Mucosa of stomach (tissue), 1 donor: ENCODE data around the gene C20orf204.

ENCODE experiments used
- H3K27me3 ChIP-seq: one replicate; pipeline ENCODE4 v1.7.0; 2013; ENCODE audit warnings: mild to moderate bottlenecking, low read length; ENCODE audit not compliant: control insufficient read depth, insufficient read depth
- H3K36me3 ChIP-seq: one replicate; pipeline ENCODE4 v1.7.0; 2013; ENCODE audit warnings: low read length; ENCODE audit not compliant: control insufficient read depth, insufficient read depth
- H3K4me1 ChIP-seq: one replicate; pipeline ENCODE4 v1.7.0; 2013; ENCODE audit warnings: mild to moderate bottlenecking, low read length; ENCODE audit not compliant: control insufficient read depth, insufficient read depth
- H3K4me3 ChIP-seq: one replicate; pipeline ENCODE4 v1.7.0; 2013; ENCODE audit warnings: low read length
- H3K9ac ChIP-seq: one replicate; pipeline ENCODE4 v1.7.0; 2013; ENCODE audit warnings: mild to moderate bottlenecking, low read length, moderate library complexity
- H3K9me3 ChIP-seq: one replicate; pipeline ENCODE4 v1.7.0; 2013; ENCODE audit warnings: mild to moderate bottlenecking, low read length, moderate library complexity; ENCODE audit not compliant: control insufficient read depth
- donor health status: Pancreatic carcinoma.

The C20orf204 gene

DNA sequence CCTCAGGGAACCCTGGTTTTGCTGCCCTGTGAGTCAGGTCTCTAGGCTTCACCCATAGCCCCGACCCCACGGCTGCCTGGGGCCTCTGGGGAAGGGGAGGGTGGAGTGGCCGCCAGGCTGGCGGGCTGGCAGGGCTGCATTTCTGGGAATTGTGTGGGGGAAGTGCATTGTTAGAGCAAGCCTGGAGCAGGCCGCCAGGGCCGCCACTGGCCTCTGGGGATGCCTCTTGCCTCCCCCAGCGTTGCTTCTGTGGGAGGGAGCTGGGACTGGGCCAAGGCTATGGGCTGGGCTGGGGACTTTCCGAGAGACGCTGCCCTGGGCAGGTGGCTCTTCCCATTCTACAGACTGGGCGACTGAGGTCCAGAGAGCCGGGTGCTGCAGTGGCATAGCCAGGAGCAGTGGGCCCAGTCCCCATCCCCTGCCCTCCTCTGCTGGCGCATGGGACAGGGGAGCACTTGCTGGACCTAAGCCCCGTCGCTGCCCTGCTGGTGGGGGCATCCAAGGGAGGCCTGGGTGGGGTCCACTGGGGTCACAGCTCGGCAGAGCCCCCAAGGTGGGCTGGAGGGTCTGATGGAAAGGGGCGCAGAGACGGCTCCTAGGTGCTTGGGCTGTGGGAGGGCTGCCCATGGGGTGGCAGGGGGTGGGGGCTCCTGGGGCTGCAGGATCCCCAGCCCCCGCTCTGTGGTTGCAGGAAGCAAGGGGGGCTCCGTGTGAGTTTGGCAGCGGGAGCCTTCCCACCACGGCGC, 20.1 kb downstream of the C20orf204 start:
- H3K4me3 ChIP-seq = no peak overlapping the region
- H3K36me3 ChIP-seq = no peaks in the 10 kb centered on the region
- H3K9ac ChIP-seq = no peak overlapping the region
- H3K9me3 ChIP-seq = no peaks in the 10 kb centered on the region
- peaks cover 13% of the 10 kb centered on the region for H3K4me1 ChIP-seq
- peaks cover 62% of the 10 kb centered on the region for H3K27me3 ChIP-seq

DNA sequence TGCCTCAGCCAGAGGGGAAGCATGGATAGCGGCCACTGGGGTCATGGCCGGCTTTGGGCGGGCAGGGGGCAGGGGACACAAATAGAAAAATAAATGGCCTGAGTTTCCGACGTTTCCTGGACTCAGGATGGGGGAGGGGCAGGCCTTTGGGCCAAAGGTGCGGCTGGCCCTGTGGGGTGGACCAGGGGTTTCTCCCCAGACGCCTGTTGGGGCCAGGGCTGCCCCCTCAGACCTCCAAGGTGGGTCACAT, 20.6 kb downstream of the C20orf204 start:
- Histone ChIP-seq H3K9ac (no peak overlapping the region), H3K27me3 (peaks cover 57% of the 10 kb centered on the region), H3K4me3 (no peak overlapping the region), H3K9me3 (no peaks in the 10 kb centered on the region), H3K36me3 (no peaks in the 10 kb centered on the region), H3K4me1 (peaks cover 13% of the 10 kb centered on the region)

DNA sequence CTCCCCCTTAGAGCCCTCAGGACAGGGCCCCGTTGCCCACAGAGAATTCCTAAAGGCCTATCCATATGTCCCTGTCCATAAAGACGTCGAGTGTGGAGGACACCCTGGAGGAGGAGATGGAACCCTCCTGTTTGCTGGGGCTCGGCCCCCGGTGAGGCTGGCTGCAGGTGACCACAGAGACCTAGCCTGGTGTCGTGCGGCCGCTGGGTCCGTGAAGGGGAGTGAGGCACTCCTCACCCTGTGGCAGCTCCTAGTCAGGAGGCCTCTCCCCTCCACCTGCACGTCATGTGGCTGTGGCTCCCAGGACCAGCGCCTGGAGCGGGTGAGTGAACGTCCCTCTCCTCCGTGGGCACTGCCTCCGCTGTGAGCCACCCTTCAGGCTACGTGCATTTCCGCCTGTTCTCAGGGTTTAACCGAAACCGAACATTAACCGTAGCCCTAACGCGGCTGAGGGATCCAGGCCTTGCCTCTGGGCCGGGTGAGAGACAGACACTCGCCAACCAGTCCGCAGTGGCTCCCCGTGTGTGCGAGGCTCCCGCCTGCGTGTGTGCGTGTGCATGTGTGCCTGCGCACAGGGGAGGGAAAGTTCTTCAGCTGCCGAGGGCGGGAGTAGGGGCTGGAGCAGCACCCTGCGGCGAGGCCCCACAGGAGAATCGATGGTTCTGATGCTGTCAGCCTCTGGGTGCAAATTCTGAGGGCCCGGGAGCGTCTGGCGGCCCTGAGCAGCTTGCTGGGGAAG, 21.1 kb downstream of the C20orf204 start:
- Histone ChIP-seq H3K36me3 (no peaks in the 10 kb centered on the region), H3K9ac (no peak overlapping the region), H3K27me3 (peaks cover 52% of the 10 kb centered on the region), H3K9me3 (no peaks in the 10 kb centered on the region), H3K4me3 (no peak overlapping the region), H3K4me1 (peaks cover 14% of the 10 kb centered on the region)

DNA sequence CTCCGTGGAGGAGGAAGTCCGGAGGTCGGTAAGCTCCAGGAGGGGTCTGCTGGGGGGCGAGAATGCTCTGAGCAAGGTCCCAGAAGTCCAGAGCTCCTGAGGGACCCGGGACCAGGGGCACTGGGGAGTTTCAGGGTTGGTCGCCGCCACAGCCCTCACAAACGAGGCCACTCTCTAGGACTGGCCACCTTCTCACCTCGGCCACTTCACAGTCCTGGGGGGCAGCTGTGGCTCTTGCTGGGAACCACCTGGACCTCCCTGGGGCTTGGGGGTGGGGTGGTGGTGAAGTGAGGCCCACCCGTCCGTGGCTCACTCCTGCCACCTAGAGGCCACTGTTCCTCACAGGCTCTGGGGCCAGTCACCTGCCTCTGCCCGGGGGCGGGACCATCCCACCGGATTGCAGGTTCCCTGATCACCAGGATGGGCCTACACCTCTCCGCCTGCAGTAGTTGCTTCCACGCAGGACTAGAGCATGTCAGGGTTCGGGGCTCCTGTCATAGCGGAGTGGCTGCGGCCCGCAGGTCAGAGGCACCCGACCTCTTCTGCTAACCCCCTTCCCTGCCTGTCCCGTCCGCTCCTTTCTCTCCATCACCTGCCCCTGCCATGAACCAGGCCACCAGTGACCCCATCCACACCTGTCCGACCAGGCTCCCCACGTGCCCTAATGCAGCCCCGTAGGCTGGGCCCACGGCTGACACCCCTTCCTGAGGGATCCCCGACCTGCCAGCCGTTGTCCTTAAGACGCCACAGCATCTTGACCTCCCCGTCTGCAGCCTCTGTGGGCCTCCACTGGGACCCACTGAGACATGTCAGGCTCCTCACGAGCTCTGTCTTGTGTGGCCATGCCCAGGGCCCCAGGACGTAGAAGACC, 21.9 kb downstream of the C20orf204 start:
- peaks cover 21% of the 10 kb centered on the region for H3K4me1 ChIP-seq
- H3K27me3 ChIP-seq = peaks cover 44% of the 10 kb centered on the region
- no peak overlapping the region for H3K4me3 ChIP-seq
- H3K9ac ChIP-seq = peak overlapping the region; percentile 14
- no peaks in the 10 kb centered on the region for H3K36me3 ChIP-seq
- no peaks in the 10 kb centered on the region for H3K9me3 ChIP-seq

DNA sequence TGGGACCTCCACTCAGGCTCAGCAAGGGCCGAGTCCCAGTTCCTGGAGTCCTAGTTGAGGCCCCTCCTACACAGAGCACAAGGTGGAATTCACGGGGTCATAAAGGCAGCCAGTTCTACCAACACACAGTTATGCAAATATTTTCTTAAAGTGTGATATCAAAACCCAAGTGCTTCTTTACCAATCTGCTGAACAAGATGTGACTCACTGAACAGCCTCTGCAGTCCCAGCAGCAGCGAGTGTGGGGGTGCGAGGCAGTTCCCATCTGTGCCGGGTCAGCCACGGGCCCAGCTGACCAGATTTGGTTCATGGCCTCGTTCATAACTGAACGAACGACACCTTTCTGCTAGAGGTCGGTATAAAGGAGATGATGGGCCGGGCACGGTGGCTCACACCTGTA, 22.6 kb downstream of the C20orf204 start:
- Histone ChIP-seq H3K36me3 (no peaks in the 10 kb centered on the region), H3K9me3 (no peaks in the 10 kb centered on the region), H3K9ac (peak overlapping the region; percentile 14), H3K27me3 (peaks cover 37% of the 10 kb centered on the region), H3K4me3 (no peak overlapping the region), H3K4me1 (peaks cover 23% of the 10 kb centered on the region)

DNA sequence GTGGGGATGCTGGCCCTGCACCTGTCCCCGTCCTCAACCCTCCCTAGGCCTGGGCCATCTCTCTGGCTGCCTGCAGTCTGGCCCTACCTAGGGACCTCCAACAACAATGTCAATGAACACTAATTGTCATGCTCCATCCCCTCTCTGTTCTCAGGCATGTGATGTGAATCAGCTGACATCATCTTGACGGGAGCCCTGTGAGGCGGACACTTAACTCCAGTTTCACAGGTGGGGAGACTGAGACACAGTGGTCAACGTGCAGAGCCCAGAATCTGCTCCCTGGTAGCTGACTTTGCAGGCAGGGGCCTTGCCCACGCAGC, 26.3 kb downstream of the C20orf204 start:
- Histone ChIP-seq H3K27me3 (peaks cover 4% of the 10 kb centered on the region), H3K4me3 (peak overlapping the region; percentile 25), H3K4me1 (peaks cover 44% of the 10 kb centered on the region), H3K9ac (peak overlapping the region; percentile 70), H3K36me3 (no peaks in the 10 kb centered on the region), H3K9me3 (no peaks in the 10 kb centered on the region)

DNA sequence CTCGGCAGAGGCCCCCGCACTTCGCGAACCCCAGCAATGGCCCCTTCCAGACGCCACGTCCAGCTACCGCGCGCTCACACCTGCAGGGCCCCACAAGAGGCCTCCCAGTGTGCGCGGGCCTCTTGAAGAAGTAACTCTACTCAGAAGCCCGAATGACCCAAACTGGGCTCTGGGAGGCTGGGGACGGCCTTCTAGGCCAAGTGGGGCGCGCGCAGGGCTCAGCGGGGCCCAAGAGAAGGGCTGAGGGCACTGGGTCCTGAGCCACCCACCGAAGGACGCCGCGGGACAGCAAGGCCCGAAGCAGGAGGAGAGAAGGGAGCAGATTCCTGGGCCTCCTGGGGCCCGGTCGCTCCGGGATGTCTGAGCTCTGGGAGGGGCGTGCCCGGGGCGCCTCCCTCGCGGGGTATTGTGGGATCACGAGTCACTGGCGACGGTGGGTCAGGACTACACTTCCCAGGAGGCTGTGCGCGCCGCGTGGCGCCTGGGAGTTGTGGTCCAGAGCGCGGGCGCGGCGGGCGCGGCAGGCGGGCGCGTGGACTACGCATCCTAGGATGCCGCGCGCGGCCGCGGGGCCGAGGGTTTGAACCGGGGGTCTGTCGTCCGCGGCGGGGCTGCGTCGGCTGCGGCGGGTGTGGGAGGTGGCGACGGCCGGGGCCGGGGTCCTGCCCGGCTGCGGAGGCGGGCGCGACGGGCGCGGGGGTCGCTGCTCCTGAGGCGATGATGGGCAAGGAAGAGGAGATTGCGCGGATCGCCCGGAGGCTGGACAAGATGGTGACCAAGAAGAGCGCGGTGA, 26.8 kb downstream of the C20orf204 start, which contains the start of gene TCEA2:
TSS of gene TCEA2 (plus strand) at position 603 of the 793 bp plus-strand sequence. CDS start at position 718, 115 bp downstream.
- Histone ChIP-seq H3K4me3 (peak within 1 kb of the TSS; percentile 56), H3K4me1 (peaks cover 38% of the 10 kb centered on the region), H3K27me3 (no peaks in the 10 kb centered on the region), H3K9me3 (no peaks in the 10 kb centered on the region), H3K9ac (peak within 1 kb of the TSS; percentile 70), H3K36me3 (no peaks in the 10 kb centered on the region)

DNA sequence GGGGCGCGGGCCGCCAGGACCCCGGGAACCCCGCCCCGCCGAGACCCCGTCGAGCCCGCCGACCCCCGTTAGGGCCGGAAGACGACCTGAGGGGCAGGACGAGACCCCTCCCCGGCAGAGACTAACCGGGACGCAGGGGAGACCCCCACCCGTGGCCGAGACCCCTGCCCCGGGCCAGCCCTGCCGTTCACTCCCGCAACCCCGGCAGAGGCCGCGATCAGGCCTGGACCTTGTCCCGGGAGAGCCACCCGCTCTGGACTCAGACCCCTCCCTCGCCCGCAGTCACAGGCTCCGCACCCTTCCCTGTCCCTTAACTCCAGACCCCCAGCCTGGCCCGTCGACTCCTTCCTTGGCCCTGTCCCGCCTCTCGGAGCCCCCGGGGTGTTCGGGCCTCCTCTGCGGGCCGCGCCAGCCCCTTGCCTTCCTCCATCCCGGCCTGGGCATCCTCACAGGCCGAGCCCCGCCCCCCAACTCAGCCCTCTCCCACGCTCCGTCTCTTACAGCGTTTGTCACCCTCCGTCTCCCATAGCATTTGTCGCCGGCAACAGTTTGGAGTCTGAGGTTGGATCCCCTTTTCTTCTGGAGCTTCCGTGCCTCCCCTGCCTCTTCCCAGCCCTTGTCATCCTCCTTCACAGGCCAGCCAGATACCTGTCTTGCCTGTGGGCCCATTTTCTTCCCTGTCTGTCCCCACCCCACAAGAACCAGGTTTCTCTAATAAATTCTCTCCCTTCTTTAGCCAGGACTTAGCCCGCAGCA, 27.6 kb downstream of the C20orf204 start:
- Histone ChIP-seq H3K27me3 (no peaks in the 10 kb centered on the region), H3K4me1 (peaks cover 31% of the 10 kb centered on the region), H3K36me3 (no peaks in the 10 kb centered on the region), H3K9ac (peak overlapping the region; percentile 64), H3K4me3 (peak overlapping the region; percentile 56), H3K9me3 (no peaks in the 10 kb centered on the region)

DNA sequence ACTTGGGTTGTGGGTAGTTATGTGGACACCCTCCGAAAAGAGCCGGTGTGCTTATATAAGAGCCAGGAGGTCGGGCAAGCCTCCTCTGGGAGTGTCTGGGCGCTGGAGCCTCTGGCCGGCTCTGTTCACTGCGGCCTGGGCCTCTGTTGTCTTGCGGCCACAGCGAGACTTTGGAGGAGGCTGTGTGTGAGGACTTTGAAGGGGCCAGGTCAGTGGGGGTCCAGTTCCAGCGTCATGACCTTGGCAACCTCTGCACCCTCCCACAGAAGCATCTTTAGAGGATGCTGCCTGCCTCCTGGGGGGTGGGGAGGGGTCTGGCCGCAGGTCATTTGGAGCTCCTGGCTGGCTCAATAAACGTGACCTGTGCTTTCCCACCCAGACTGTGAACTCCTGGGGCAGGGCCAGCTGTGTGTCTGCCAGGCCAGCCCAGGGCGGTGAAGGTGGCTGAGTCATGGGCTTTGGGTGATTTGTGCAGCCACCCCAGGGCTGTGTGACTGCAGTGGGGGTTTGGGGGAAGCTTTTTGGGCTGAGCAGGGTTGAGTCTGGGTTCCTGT, 28.2 kb downstream of the C20orf204 start:
- Histone ChIP-seq H3K9me3 (no peaks in the 10 kb centered on the region), H3K4me3 (peak overlapping the region; percentile 56), H3K27me3 (no peaks in the 10 kb centered on the region), H3K4me1 (peaks cover 31% of the 10 kb centered on the region), H3K9ac (peak overlapping the region; percentile 64), H3K36me3 (no peaks in the 10 kb centered on the region)

DNA sequence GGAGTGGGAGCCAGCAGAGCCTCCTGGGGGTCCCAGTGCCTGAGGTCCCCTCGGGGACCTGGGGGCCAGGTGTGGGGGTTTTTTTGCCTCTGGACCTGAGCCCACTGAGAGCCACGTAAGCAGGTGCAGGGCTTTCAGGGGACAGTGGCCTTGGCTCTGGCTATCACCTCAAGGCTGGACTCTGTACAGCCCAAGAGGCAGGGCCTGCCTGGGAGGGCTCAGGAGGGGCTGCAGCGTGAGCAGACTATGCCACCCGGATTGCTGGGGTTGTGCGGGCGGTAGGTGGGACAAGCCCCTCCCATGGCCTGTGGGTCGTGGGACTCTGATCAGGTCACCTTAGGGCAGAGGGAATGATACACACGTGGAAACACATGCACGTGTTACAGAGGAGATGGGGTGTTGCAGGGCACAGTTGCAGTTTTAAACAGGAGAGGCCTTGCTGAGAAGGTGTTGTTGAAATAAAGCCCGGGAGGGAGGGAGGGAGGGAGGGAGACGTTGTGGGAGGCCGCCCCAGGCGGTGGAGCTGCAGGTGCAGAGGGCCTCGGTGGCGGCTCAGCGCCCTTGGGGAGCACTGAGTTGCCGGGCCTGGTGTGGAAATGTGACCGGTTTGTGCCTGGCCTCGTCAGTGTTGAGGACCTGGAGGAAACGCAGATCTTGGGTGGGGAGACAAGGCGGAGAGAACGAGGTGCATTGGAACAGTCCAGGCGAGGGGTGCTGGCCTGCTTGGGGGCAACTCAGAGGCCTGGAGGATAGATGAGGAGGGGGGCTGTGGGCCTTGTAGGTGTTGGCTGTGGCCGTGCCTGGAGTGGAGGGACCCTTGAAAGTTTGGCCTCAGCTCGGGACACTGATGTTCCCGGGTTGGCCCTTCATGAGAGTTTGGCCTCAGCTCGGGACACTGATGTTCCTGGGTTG, 29.3 kb downstream of the C20orf204 start:
- H3K4me1 ChIP-seq = peaks cover 31% of the 10 kb centered on the region
- no peaks in the 10 kb centered on the region for H3K27me3 ChIP-seq
- no peak overlapping the region for H3K9ac ChIP-seq
- no peaks in the 10 kb centered on the region for H3K9me3 ChIP-seq
- H3K4me3 ChIP-seq = no peak overlapping the region
- H3K36me3 ChIP-seq = no peaks in the 10 kb centered on the region
